SIG-M5 treated with dmso at 0.1 percent for 504 hours (cell line): Measurements from ENCODE around the gene RGS1.

Experiments
- DNase-seq: peaks from one replicate; lab custom pipeline; 2025; ENCODE audit not compliant: unreplicated experiment; lab: John Stamatoyannopoulos, UW

The RGS1 gene

DNA sequence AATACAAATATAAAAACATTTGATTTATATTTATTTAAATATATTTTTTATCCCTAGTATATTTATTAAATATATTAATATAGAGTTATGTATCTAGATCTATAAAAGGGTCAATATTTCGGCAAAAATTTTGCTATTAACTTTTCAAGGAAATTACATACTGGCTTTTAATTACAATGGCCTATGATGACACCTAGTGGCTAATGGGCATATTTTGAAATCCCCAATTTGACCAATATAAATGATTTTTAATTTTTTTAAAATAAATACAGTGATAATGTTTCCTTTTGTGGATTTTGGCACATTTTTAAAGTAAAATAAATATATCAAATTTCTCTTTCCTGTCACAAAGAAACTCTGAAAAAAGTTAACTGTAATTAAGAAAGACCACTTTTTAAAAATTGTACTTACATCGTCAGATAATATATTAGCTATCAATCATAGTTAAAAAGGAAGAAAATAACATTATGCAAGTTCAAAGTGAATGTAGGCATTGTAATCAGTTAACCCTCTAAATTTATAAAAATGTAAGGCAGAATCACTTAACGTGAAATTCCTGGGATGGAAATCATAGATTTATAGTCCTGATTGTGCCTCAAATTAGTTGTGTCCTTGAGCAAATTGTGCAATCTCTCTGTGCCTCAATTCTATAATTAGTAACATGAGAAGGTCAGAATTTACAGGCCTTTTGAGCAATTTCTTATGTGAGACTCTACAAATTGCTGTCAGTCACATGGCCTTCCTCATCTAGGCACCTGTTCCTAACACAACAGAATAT lies 34.7 kb downstream of the RGS1 start:
- DNase-seq: peak; percentile 36

DNA sequence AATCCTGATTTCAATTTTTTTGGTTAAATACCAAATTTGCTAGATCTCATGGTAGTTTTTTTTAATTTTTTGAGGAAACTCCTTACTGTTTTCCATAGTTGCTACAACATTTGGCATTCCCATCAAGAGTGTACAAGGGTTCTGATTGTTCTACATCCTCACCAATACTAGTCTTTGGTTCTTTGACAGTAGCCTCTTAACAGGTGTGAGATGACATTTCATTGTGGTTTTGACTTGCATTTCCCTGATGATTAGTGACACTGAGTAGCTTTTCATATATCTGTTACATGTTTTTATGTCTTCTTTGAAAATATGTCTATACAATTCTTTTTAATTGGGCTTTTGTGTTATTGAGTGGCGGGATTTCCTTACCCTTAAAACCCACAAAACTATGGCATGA lies 39.5 kb downstream of the RGS1 start:
- no peak for DNase-seq

DNA sequence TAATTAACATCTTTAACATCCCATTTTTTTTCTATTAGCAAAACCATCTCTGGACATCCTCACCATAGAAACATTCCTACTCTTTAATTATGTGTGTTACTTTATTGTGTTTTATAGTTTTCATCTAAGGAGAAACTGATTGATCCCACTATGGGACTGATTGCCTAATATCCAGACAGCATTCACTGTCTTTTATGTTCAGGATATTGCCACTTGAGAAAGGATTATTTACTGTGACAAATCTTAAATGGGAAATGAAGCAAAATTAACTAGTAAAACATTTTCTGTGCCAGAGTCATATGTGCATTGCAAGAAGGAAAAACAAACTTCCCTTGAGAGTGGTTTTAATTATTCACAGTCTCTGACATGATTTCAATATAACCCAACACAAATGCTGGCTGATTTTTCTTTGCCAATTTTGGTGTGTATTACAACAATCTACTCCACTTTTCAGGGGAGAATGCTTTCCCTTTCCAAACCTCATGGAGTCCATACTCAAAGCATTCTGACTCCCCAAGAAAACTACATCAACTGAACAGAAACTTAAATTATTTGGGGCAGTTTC lies 44.6 kb downstream of the RGS1 start:
- no peak for DNase-seq

DNA sequence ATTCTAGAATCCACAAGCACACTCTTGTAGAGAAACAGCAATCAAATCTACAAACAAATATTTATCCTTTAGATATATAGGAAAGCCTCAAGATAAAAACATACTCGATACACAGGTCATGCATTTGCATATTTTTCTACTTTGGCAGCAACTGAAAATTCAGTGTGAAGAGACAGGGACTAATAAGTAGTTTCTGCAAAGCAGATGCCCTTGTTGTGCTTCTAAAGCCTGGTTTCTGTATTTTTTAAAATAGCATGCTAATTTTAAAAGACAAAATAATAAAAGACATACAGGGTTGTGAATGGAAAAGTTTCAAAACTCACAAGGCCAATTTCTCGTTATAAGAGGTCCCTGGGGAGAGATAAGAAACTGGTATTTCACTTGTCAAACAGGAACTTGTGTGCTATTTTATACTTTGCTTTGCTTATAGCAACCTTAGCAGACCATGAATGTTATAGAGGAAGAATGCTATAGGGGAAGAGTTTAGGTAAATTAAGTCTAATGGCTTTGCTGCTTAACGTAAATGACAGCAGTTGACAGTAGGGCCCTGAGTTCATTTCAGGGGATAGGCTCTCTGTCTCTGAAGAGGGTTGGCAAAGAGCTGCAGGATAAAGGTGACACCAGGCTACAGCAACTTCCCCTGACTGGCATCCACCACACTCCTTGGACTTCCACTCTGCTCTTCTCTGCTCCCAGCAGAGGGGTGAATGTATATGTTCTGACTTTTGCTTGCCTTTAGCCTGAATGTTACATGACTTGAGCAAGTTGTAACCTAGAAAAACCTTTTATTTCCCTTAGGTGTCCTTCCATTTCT lies 51.0 kb downstream of the RGS1 start:
- DNase-seq: no peak

DNA sequence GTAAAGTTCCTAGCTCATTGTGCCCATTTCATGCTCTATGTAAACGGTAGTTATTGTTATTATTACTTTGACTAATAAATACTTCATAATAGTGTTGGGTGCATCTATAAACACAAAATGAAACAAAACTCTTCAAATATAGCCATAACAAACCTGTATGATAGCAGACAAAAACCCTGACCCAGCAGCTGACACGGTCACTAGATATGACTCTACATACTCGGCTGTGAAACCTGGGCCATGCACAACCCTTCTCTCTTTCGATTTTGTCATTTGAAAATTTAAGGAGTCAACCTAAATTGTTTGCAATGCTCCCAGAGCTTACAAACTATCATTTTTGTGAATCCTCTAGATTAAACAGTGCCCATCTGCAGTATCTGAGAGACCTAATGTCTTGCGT lies 52.3 kb downstream of the RGS1 start:
- no peak for DNase-seq

DNA sequence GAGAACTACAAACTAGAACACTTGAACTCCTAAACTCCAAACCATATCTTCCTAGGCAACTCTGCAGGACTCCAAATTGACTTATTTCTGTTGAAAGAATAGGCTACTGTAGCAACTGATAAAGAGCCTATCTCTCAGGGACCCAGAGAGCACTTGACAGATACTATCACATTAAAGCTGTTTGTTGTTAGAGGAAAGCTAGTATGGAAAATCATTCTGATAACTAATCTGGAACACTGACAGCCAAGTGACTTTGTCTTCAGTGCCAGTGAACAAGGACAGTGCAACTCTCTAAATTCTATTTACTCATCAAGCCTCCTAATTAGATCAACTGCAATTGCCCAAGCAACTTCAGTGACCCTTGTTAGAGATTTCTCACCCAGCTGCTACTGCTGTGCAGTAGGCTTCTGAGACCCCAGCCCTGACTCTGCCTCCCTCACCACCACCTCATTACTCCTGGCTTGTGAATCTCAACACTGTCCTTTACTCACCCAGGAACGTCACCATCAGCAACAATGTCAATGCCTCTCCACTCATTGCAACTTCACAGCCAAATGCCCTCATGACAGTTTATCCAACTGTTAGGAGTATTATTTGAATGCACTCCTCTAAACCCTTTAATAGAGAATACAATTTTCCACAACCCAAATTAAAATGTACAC lies 53.0 kb downstream of the RGS1 start:
- no peak for DNase-seq

DNA sequence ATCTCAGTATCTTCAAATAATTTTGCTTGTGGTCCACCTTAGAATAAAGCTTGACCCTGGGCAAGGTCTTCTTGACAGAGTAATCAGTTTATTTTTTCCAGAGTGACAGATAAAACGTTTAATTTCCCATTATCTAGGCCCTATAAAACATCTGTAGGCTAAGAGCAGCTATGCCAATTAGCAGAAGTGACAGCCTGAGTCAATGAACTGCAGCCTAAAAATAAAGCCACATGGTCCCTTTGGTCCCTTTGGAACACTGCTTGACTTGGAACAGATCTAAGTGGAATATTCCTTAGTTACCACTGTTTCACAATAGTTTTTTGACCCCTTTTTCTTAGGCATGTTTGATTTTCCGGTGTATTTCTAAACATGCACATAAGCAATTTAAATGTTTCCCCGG lies 54.0 kb downstream of the RGS1 start:
- DNase-seq: no peak
